Mesendoderm (in vitro differentiated cells): ENCODE results near the gene CDK5.

ENCODE experiments used
- DNase-seq: peaks from one replicate; pipeline ENCODE4 v3.0.0; 2013
- H2AK5ac ChIP-seq: 2 replicates; pipeline ENCODE4 v1.6.1; 2013; ENCODE audit warnings: low read length, inconsistent platforms
- H2BK120ac ChIP-seq: 2 replicates; pipeline ENCODE4 v1.6.1; 2013; ENCODE audit warnings: low read depth, mild to moderate bottlenecking, low read length, moderate library complexity, mixed read lengths
- H2BK15ac ChIP-seq: replicated peaks from 2 replicates; pipeline ENCODE4 v1.6.1; 2013; ENCODE audit warnings: low read depth, mild to moderate bottlenecking, moderate library complexity
- H2BK5ac ChIP-seq: 2 replicates; pipeline ENCODE4 v1.6.1; 2013; ENCODE audit warnings: low read length, inconsistent platforms
- H3K18ac ChIP-seq: 2 replicates; pipeline ENCODE4 v1.6.1; 2013; ENCODE audit warnings: mild to moderate bottlenecking, low read length, mixed read lengths
- H3K23ac ChIP-seq: one replicate; pipeline ENCODE4 v1.6.1; 2013; ENCODE audit warnings: low read length
- H3K27ac ChIP-seq: 2 replicates; pipeline ENCODE4 v1.5.1; 2013; ENCODE audit warnings: low read depth, mild to moderate bottlenecking, inconsistent platforms, low read length, moderate library complexity
- H3K27me3 ChIP-seq: 2 replicates; pipeline ENCODE4 v1.6.1; 2013; ENCODE audit warnings: low read length, control low read depth, mild to moderate bottlenecking, inconsistent platforms; ENCODE audit not compliant: insufficient read depth, poor library complexity
- H3K36me3 ChIP-seq: 2 replicates; pipeline ENCODE4 v1.6.1; 2013; ENCODE audit warnings: low read length, inconsistent platforms; ENCODE audit not compliant: control insufficient read depth, insufficient read depth
- H3K4ac ChIP-seq: one replicate; pipeline ENCODE4 v1.6.1; 2013; ENCODE audit warnings: low read depth, mild to moderate bottlenecking, low read length, moderate library complexity
- H3K4me1 ChIP-seq: 2 replicates; pipeline ENCODE4 v1.6.1; 2013; ENCODE audit warnings: low read depth, low read length, inconsistent platforms; ENCODE audit not compliant: control insufficient read depth
- H3K4me2 ChIP-seq: 2 replicates; pipeline ENCODE4 v1.6.1; 2013; ENCODE audit warnings: low read length
- H3K4me3 ChIP-seq: 2 replicates; pipeline ENCODE4 v1.5.1; 2013; ENCODE audit warnings: mild to moderate bottlenecking, low read length
- H3K56ac ChIP-seq: one replicate; pipeline ENCODE4 v1.6.1; 2013; ENCODE audit warnings: low read length
- H3K79me1 ChIP-seq: 2 replicates; pipeline ENCODE4 v1.6.1; 2013; ENCODE audit warnings: low read length, inconsistent platforms
- H3K79me2 ChIP-seq: 2 replicates; pipeline ENCODE4 v1.6.1; 2013; ENCODE audit warnings: mild to moderate bottlenecking, low read length; ENCODE audit not compliant: control insufficient read depth, insufficient read depth
- H3K9ac ChIP-seq: 2 replicates; pipeline ENCODE4 v1.6.1; 2013; ENCODE audit warnings: low read length, inconsistent platforms
- H4K5ac ChIP-seq: one replicate; pipeline ENCODE4 v1.6.1; 2013; ENCODE audit warnings: low read length
- H4K8ac ChIP-seq: one replicate; pipeline ENCODE4 v1.6.1; 2013; ENCODE audit warnings: low read depth, mild to moderate bottlenecking, control low read depth, low read length, moderate library complexity
- WGBS: extraction: QIAGEN DNeasy Blood & Tissue Kit; methylation state at CpG from one replicate; pipeline ENCODE4 v1.1.7; 2013; ENCODE audit warnings: low lambda C conversion rate, missing lambda C conversion rate; ENCODE audit not compliant: insufficient coverage; ENCODE audit errors: extremely low coverage; 5-methylcytosine and 5-hydroxymethylcytosine counted together

The CDK5 gene

GRCh38 chr7:151093748-151094147 lies 36.1 kb upstream of the CDK5 start:
- Histone ChIP-seq H3K4ac (no peak overlapping the region), H3K56ac (no peak overlapping the region), H3K79me2 (peaks cover 24% of the 10 kb centered on the region), H4K8ac (no peak overlapping the region), H4K5ac (no peak overlapping the region), H2BK120ac (no peak overlapping the region), H3K4me2 (no peak overlapping the region), H3K36me3 (peaks cover 2% of the 10 kb centered on the region), H2BK5ac (no peak overlapping the region), H2BK15ac (no peak overlapping the region), H3K23ac (no peak overlapping the region), H3K18ac (no peak overlapping the region), H3K27ac (no peak overlapping the region), H3K79me1 (peaks cover 41% of the 10 kb centered on the region), H3K4me3 (no peak overlapping the region), H3K27me3 (no peaks in the 10 kb centered on the region), H3K4me1 (peaks cover 9% of the 10 kb centered on the region), H2AK5ac (no peak overlapping the region), H3K9ac (no peak overlapping the region)
- no peak for DNase-seq
- WGBS: no CpG with 5 or more reads among the region's 6 CpGs

GRCh38 chr7:151091988-151092387 lies 34.3 kb upstream of the CDK5 start:
- Histone ChIP-seq H3K4me3 (no peak overlapping the region), H3K9ac (no peak overlapping the region), H2BK5ac (no peak overlapping the region), H3K79me1 (peaks cover 45% of the 10 kb centered on the region), H2BK15ac (no peak overlapping the region), H3K4me2 (no peak overlapping the region), H3K79me2 (peaks cover 26% of the 10 kb centered on the region), H3K27me3 (no peaks in the 10 kb centered on the region), H2BK120ac (no peak overlapping the region), H3K23ac (no peak overlapping the region), H3K36me3 (peaks cover 2% of the 10 kb centered on the region), H3K27ac (no peak overlapping the region), H3K56ac (no peak overlapping the region), H4K8ac (no peak overlapping the region), H3K4ac (no peak overlapping the region), H2AK5ac (no peak overlapping the region), H3K18ac (no peak overlapping the region), H3K4me1 (peaks cover 11% of the 10 kb centered on the region), H4K5ac (no peak overlapping the region)
- WGBS: no CpG with 5 or more reads among the region's 14 CpGs
- no peak for DNase-seq

GRCh38 chr7:151091431-151091830 lies 33.7 kb upstream of the CDK5 start:
- H2BK5ac ChIP-seq: no peak overlapping the region
- no peak overlapping the region for H4K5ac ChIP-seq
- H3K79me2 ChIP-seq: peaks cover 26% of the 10 kb centered on the region
- peak; percentile 70 for DNase-seq
- H3K36me3 ChIP-seq: peaks cover 2% of the 10 kb centered on the region
- WGBS: no CpG with 5 or more reads among the region's 6 CpGs
- peaks cover 11% of the 10 kb centered on the region for H3K4me1 ChIP-seq
- H3K27me3 ChIP-seq: no peaks in the 10 kb centered on the region
- no peak overlapping the region for H3K27ac ChIP-seq
- no peak overlapping the region for H2BK120ac ChIP-seq
- H4K8ac ChIP-seq: no peak overlapping the region
- H2BK15ac ChIP-seq: no peak overlapping the region
- no peak overlapping the region for H3K23ac ChIP-seq
- H3K4me2 ChIP-seq: no peak overlapping the region
- no peak overlapping the region for H3K9ac ChIP-seq
- no peak overlapping the region for H2AK5ac ChIP-seq
- no peak overlapping the region for H3K4me3 ChIP-seq
- no peak overlapping the region for H3K4ac ChIP-seq
- peaks cover 45% of the 10 kb centered on the region for H3K79me1 ChIP-seq
- no peak overlapping the region for H3K56ac ChIP-seq
- no peak overlapping the region for H3K18ac ChIP-seq

GRCh38 chr7:151091003-151091402 lies 33.3 kb upstream of the CDK5 start:
- H3K4me1 ChIP-seq: peaks cover 11% of the 10 kb centered on the region
- H3K27me3 ChIP-seq: no peaks in the 10 kb centered on the region
- H3K56ac ChIP-seq: no peak overlapping the region
- H3K4ac ChIP-seq: no peak overlapping the region
- H2BK5ac ChIP-seq: no peak overlapping the region
- no peak overlapping the region for H2BK120ac ChIP-seq
- H2BK15ac ChIP-seq: no peak overlapping the region
- H3K23ac ChIP-seq: no peak overlapping the region
- WGBS: no CpG with 5 or more reads among the region's 7 CpGs
- no peak overlapping the region for H4K5ac ChIP-seq
- H3K36me3 ChIP-seq: peaks cover 2% of the 10 kb centered on the region
- H3K4me3 ChIP-seq: no peak overlapping the region
- DNase-seq: no peak
- no peak overlapping the region for H4K8ac ChIP-seq
- peaks cover 42% of the 10 kb centered on the region for H3K79me1 ChIP-seq
- no peak overlapping the region for H3K18ac ChIP-seq
- H3K27ac ChIP-seq: no peak overlapping the region
- H3K9ac ChIP-seq: no peak overlapping the region
- peaks cover 26% of the 10 kb centered on the region for H3K79me2 ChIP-seq
- no peak overlapping the region for H2AK5ac ChIP-seq
- no peak overlapping the region for H3K4me2 ChIP-seq

- Histone ChIP-seq H3K23ac (no peak overlapping the region), H3K27ac (no peak overlapping the region), H3K4me3 (no peak overlapping the region), H3K27me3 (no peaks in the 10 kb centered on the region), H2AK5ac (no peak overlapping the region), H4K8ac (no peak overlapping the region), H3K79me1 (peaks cover 36% of the 10 kb centered on the region), H4K5ac (no peak overlapping the region), H2BK5ac (no peak overlapping the region), H3K36me3 (peaks cover 2% of the 10 kb centered on the region), H3K4me1 (peaks cover 15% of the 10 kb centered on the region), H3K4me2 (no peak overlapping the region), H2BK120ac (no peak overlapping the region), H3K18ac (no peak overlapping the region), H3K56ac (peak overlapping the region; percentile 42), H3K79me2 (peaks cover 22% of the 10 kb centered on the region), H3K4ac (no peak overlapping the region), H2BK15ac (no peak overlapping the region), H3K9ac (peak overlapping the region; percentile 9)
- no peak for DNase-seq
- no CpG with 5 or more reads among the region's 22 CpGs for whole genome bisulfite sequencing
Observed at GRCh38 chr7:151089893-151090730, 32.4 kb upstream of the CDK5 start.
